ENCODE results near the gene RBMS2.
A peak's percentile ranks its signal among the peaks of the same experiment; 100 is the strongest.

The RBMS2 gene

DNA sequence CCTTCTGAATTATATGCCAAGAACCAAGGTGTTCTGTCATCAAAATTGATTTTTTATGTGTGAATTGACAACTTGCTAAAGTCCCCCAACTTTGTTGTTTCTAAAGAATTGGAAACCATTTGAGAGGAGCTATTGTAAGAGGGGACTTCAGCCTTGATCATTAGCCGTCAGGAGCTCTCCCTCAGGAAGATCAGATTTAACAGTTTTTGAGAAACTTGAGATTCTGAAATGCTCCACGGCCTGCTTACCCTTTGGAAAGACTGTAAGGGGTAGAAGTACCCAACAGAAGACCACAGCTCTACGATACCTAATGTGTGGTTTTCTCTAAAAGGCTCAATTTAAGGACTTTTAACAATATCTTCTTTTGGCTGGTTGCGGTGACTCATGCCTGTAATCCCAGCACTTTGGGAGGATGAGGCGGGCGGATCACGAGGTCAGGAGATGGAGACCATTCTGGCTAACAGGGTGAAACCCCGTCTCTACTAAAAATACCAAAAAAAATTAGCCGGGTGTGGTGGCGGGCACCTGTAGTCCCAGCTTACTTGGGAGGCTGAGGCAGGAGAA, 57.4 kb downstream of the RBMS2 start:
- no peak for DNase-seq

DNA sequence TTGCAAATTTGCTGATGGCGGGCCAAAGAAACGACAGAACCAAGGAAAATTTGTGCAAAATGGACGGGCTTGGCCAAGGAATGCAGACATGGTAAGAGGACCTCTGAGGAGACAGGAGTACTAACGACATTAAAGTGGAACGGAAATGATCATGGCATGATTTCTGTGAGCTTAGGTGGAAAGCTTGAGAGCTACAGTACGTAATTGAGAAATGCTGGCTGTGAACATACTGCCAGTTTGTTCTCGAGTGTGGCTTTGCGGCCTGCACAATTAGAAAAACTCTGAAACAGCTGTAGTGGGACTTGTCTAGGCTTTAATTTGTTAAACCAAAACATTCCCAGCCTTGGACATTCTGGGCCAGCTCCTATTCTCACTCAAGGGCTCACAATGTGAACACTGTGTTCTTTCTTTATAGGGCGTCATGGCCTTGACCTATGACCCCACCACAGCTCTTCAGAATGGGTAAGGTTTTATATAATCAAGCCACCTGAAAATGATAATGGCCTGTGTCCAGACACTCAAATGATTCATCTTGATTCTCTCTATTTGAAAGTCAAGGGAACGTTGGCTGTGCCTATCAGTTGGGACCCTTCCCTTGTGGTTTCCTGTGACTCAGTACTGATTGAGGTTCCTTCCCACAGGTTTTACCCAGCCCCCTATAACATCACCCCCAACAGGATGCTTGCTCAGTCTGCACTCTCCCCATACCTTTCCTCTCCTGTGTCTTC, 60.0 kb downstream of the RBMS2 start:
- no peak for DNase-seq

DNA sequence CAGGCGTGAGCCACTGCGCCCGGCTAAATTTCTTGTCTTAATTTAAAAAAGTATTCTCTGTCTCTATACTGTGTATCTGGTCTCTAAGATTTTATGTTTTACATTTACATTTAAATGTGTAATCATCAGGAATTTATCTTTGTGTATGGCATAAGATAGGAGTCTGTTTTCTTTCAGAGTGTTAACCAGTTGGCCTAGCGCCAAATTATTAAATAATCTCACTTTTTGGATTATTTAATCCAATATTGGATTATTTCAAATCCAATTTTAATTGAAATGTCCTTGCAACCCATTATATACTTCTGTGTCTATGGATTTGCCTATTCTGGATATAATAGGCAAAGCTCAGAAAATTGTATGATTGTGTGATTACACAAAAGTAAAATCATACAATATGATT, 63.5 kb downstream of the RBMS2 start:
- no peak for DNase-seq

GRCh38 chr12:56589783-56590182, 68.2 kb downstream of the RBMS2 start:
- DNase-seq = no peak

- no peak for DNase-seq
Measured at GRCh38 chr12:56590237-56590830, 68.7 kb downstream of the RBMS2 start.

- no peak for DNase-seq
Measured at GRCh38 chr12:56591126-56591525, 69.5 kb downstream of the RBMS2 start.

GRCh38 chr12:56591961-56592360, 70.3 kb downstream of the RBMS2 start:
- peak in 2 of 56 donors; percentile 5 to 6 for DNase-seq

DNA sequence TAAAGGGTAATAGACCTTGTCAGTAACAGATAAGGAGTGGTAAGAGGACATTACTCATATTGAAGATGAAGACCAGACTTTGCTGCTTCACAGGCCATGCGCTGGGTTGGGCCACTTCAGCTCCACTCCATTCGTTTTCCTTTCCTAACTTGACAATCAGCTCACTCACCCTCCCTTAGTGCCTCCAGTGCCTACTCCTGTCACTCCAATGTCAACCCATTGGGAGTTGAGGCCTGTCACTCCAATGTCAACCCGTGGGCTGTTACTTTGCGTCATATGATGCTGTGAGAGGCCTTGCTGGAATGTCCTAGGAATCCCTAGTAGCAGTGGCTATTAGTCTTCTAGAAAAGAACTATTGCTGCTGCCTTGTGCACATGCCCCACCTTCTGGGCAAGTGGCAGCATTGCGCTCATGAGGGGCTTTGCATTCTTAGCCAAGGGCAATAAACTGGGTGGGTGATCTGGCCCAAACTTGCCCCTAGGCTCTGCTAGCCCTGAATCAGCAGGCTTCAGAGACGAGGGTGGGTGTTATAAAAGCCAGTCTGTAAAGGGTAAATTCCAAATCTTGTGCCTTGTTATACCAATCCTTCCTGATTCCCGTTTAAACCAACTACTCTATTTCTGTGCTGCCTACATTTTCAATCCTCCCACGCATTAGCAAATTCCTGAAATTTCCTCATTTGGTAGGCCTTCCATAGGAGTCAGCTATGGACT, 72.4 kb downstream of the RBMS2 start:
- DNase-seq = peak in 37 of 56 donors; percentile 3 to 52 (median 20)

DNA sequence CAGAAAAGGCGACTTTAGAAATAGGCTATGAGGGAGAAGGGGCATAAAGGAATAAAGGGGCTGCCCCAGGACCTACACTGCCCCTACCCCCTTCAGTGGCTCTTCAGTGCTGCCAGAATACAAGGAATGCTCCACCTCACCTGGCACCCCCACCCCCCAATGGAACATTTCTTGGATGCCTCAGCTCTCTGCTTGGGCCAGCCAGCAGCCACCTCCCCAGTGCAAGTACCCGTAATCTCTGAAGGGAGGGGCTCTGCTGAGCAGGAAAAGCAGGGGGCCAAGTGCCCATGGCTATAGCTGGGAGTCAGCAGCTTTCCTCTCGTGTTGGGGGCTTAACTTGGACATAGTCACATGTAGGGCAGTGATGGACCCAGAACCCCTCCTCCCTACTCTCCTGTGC, 75.2 kb downstream of the RBMS2 start:
- no peak for DNase-seq

DNA sequence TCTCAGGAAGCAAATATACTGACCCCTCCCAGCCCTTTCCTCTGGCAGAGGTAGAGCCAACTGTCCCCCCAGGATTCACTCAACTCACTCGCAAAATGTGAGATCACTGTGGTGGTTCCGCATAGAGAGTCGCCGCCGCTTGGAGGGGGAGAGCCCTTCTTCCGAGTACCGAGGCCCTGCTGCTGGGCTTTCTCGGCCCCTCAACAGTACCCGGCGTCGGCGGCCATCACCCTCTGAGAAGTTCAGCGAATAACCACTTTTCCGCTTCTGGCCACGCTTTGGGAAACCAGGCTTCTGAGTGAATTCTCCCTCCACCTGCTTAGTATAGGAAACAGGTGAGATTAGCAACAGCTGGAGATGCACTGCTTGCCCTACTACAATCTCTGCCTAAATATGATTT, 77.4 kb downstream of the RBMS2 start:
- DNase-seq = no peak

DNA sequence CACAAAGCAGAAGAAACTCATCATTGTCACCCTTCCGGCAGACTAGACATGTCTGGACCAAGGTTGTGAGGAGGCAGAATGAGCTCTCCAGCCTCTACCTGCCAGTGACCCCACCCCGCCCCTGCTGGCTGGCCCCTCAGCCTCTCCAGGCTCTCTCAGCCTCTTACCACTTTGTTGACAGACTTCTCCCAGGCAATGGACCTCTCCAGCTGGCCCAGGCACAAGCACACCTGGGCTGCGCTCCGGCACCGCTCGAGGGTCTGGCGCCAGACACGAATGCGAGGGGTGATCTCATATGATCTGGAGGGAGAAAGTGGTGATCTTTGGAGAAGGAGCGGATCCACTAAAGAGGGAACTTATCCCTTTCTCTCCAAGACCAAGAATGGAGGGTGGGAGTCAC, 78.2 kb downstream of the RBMS2 start:
- DNase-seq = no peak

- no peak for DNase-seq
Measured at GRCh38 chr12:56600753-56601152, 79.1 kb downstream of the RBMS2 start.

GRCh38 chr12:56601503-56601902, 79.9 kb downstream of the RBMS2 start:
- DNase-seq = no peak

DNA sequence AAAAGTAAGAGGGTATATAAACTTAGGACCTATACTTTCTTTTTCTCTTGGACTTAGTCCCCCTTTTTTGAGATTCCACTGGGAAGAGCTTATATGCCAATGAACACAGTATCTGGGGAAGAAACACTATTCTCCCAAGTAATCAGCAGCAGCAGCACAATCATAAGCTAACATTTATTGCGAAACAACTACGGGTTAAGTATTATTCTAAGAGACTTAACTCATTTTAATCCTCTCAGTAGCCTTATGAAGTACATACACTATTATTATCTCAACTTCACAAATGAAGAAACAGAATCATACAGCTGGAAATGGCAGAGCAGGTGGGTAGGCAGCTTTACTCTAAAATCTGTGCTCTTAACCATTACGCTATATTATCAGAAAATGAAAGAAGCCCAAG, 80.6 kb downstream of the RBMS2 start:
- DNase-seq = no peak

- DNase-seq = no peak
Measured at GRCh38 chr12:56604355-56604754, 82.7 kb downstream of the RBMS2 start.

DNA sequence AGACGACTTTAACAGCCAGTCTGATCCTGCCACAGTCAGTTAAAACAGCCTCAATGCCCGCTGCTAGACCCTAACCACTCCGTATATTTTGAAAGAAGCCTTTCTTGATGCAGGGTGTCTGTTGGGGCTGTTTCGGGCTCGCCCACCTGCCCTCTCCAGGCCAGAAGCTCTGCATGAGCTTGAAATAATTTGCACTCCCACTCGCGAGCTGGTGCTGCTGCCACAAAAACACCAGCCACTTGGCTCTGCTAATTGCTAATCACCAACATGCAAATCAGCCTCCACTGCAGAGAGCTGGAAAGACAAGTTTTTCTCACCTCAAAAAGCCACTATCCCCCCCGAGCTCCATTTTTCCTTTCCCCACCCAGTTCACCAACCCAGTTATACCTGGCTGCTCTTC, 93.0 kb downstream of the RBMS2 start:
- DNase-seq = peak in 14 of 56 donors; percentile 5 to 47 (median 28)

GRCh38 chr12:56616244-56616643, 94.6 kb downstream of the RBMS2 start:
- DNase-seq = no peak

- DNase-seq = no peak
Measured at GRCh38 chr12:56616925-56617324, 95.3 kb downstream of the RBMS2 start.

DNA sequence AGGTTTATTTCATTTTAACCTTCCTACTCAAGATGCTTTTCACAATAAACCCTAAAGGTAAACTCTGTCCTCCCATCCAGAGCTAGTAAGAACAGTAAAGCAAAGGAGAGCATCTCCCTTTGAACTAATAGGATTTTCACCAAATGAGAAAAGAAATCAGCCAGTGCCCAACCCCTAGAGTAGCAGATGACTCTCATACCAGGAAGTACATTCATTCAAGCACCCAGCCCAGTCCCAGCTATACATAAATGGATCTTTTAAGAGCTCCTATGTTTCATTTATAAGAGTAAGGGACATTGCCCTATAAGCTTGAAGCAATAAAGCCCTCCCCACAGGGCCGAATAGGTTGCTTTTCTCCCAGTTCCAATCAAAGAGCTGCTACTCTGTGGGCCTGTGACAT, 100.9 kb downstream of the RBMS2 start:
- DNase-seq = no peak

GRCh38 chr12:56626701-56627100, 105.1 kb downstream of the RBMS2 start:
- DNase-seq = no peak

DNA sequence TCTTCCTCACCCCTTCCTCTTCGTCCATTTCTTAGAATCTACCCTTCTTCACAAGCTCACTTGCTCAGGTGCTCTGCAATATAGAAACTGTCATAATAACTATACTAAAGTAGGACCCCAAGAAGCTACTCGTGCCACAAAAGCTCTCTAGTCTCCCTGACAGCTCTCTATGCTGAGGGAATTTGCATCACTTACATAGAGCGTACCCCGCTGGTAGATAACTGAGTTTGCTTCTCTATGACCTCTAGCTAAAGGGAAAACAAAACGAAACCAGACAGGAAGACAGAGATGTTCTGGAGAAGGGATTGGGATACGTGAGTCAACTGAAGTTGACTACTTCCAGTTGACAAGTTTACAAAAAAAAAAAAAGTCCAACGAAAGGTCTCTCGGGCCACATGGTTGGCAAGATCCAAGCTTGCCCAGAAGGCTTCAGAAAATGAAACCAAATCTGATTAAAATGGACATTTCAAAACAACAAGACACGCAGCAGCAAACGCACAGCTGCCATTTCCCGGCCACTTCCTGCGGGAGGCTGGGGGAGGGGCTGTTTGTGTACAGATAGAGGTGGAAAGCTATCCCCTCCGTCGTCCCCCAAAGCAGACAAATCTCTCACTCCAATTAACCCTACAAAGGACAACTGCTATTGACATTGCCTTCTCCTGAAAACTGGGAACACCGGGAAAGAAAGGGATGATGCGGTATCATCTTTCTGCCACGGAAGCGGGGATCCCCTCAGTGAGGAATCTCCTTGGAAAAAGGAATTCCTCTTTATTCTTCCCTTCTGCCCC, 107.2 kb downstream of the RBMS2 start:
- peak in 40 of 56 donors; percentile 7 to 73 (median 39) for DNase-seq
